ENCODE results near the gene PCBP2. TPM values are rescaled to one million over a fixed set of nuclear protein-coding genes. Genes with fewer than 3 reads are reported as not detected.

The PCBP2 gene
- total and polyA plus RNA-seq, 2 of the 4 experiments (the other 2 are of a cell fraction) = 190 to 586 TPM

GRCh38 chr12:53461591-53461990 is 9.7 kb downstream of the PCBP2 start:
- no peak for ATAC-seq (ENCODE audit: low read depth)
- Histone ChIP-seq H3K14ac (replicated peaks; ENCODE audit: low read depth, low read length) (no peak overlapping the region), H3K9ac (ENCODE audit: low read depth, low read length) (no peak overlapping the region), H2BK20ac (ENCODE audit: low read depth, low read length) (no peak overlapping the region), H2AFZ (replicated peaks; ENCODE audit: low read length, poor library complexity) (no peak overlapping the region), H3K27me3 (ENCODE audit: control insufficient read depth, insufficient read depth, low read length) (no peaks in the 10 kb centered on the region), H4K5ac (ENCODE audit: low read depth, low read length) (no peak overlapping the region), H3K4me3 (ENCODE audit: insufficient read depth, low read depth, low read length) (no peak overlapping the region), H3K4me2 (ENCODE audit: low read depth, low read length) (no peak overlapping the region), H3K79me1 (ENCODE audit: low read depth in 1 of 2, low read length in 2 of 2) (peaks cover 48 to 81% of the 10 kb centered on the region in 2 experiments), H3K36me3 (ENCODE audit: control insufficient read depth, insufficient read depth, low read length) (peaks cover 83% of the 10 kb centered on the region), H3K18ac (ENCODE audit: low read depth, low read length) (no peak overlapping the region), H3K27ac (ENCODE audit: insufficient read depth, low read length) (no peak overlapping the region), H3K9me3 (ENCODE audit: control insufficient read depth, insufficient read depth, low read length) (no peaks in the 10 kb centered on the region), H2AK9ac (replicated peaks; ENCODE audit: low read depth, low read length, poor library complexity) (no peak overlapping the region), H3K23ac (ENCODE audit: low read depth, low read length) (no peak overlapping the region), H2BK5ac (ENCODE audit: low read depth, low read length, poor library complexity, severe bottlenecking) (no peak overlapping the region), H4K20me1 (ENCODE audit: insufficient read depth, low read length) (peaks cover 96% of the 10 kb centered on the region), H3K4me1 (ENCODE audit: control insufficient read depth, insufficient read depth, low read length) (peaks cover 8% of the 10 kb centered on the region), H3K56ac (ENCODE audit: extremely low read depth, insufficient read depth, low read length) (no peak overlapping the region), H2AK5ac (ENCODE audit: low read depth, low read length) (no peak overlapping the region), H3K9me1 (ENCODE audit: insufficient read depth, low read length) (no peaks in the 10 kb centered on the region), H2BK15ac (ENCODE audit: low read depth, low read length) (no peak overlapping the region), H3K4ac (ENCODE audit: low read depth, low read length) (no peak overlapping the region), H2BK120ac (ENCODE audit: low read depth, low read length) (no peak overlapping the region), H4K91ac (ENCODE audit: insufficient read depth, low read depth, low read length) (no peak overlapping the region), H4K8ac (ENCODE audit: low read depth in 2 of 2, low read length in 2 of 2) (no peak overlapping the region)
- BruUV-seq (replicated peaks) = no TSS peak
- intact Hi-C loops (cut with micrococcal nuclease) = no loop called here
- dilution Hi-C loops (cut with HindIII; ENCODE audit: low sequenced_read_pairs, unreplicated experiment) = no loop called here
- POLR2A ChIA-PET (ENCODE audit: unreplicated experiment) = interaction anchor here (0.6 kb wide), 1 partner anchor 566 kb away, joined by 7 read pairs; no protein-coding TSS in a partner anchor
- TF ChIP-seq SMC3 (IDR thresholded peaks at IDR 0.05; ENCODE audit: low read depth, low read length) (no peak), FOS (IDR thresholded peaks at IDR 0.05; ENCODE audit: low read depth, low read length) (no peak), CHD1 (IDR thresholded peaks at IDR 0.05; ENCODE audit: low read depth, low read length) (no peak), BHLHE40 (IDR thresholded peaks at IDR 0.05; ENCODE audit: low read depth, low read length) (no peak), CEBPB (IDR thresholded peaks at IDR 0.05; ENCODE audit: low read depth, low read length) (no peak)
- in situ Hi-C loops (cut with MboI; ENCODE audit: low sequenced_read_pairs) = no loop called here
- no peak for DNase-seq
- WGBS, 2 experiments (ENCODE audit: extremely low coverage in 2 of 2, insufficient read length in 1 of 2) = 83% methylated on average over 2 of the region's 8 CpGs; no CpG with 5 or more reads in 1 of the 2 experiments
- CTCF ChIA-PET = no interaction called here

All from IMR-90 (cell line).